ENCODE measurements around the gene REEP2.

- TF ChIP-seq CTCF (IDR thresholded peaks at IDR 0.05) (no peak), POLR2A (IDR thresholded peaks at IDR 0.05) (no peak), POLR2AphosphoS5 (IDR thresholded peaks at IDR 0.05) (no peak)
These were observed 2.4 kb downstream of the REEP2 start for GRCh38 chr5:138441221-138441620.
